Measurements from ENCODE around the gene KLC1.

The KLC1 gene

GRCh38 chr14:103727313-103727980, 98.4 kb downstream of the KLC1 start:
- ATAC-seq (replicated peaks) (no peak), DNase-seq (no peak)
- no peaks in the 10 kb centered on the region for H3K4me1 Mint-ChIP-seq
- H3K9me3 Mint-ChIP-seq = no peaks in the 10 kb centered on the region
- H3K27ac Mint-ChIP-seq = no peak overlapping the region
- peaks cover 21 to 28% of the 10 kb centered on the region in 2 donors for H3K36me3 Mint-ChIP-seq
- no peaks in the 10 kb centered on the region for H3K27me3 Mint-ChIP-seq
- H3K4me3 Mint-ChIP-seq = no peak overlapping the region

- ATAC-seq (replicated peaks) (no peak), DNase-seq (no peak)
- no peak overlapping the region for H3K4me3 Mint-ChIP-seq
- H3K4me1 Mint-ChIP-seq = no peaks in the 10 kb centered on the region
- peaks cover 23 to 34% of the 10 kb centered on the region in 2 donors for H3K36me3 Mint-ChIP-seq
- H3K27me3 Mint-ChIP-seq = no peaks in the 10 kb centered on the region
- H3K27ac Mint-ChIP-seq = no peak overlapping the region
- H3K9me3 Mint-ChIP-seq = no peaks in the 10 kb centered on the region
Observed at GRCh38 chr14:103728141-103728540, 99.1 kb downstream of the KLC1 start.

GRCh38 chr14:103728721-103729120, 99.7 kb downstream of the KLC1 start:
- no peak overlapping the region for H3K4me3 Mint-ChIP-seq
- no peak for ATAC-seq (replicated peaks)
- H3K27ac Mint-ChIP-seq = no peak overlapping the region

GRCh38 chr14:103729496-103730448, 100.8 kb downstream of the KLC1 start:
- no peak for ATAC-seq (replicated peaks)
- no peak for DNase-seq
- H3K9me3 Mint-ChIP-seq = no peaks in the 10 kb centered on the region
- H3K4me1 Mint-ChIP-seq = no peaks in the 10 kb centered on the region
- H3K36me3 Mint-ChIP-seq = peaks cover 27 to 38% of the 10 kb centered on the region in 2 donors
- no peaks in the 10 kb centered on the region for H3K27me3 Mint-ChIP-seq
- no peak overlapping the region for H3K27ac Mint-ChIP-seq
- H3K4me3 Mint-ChIP-seq = no peak overlapping the region

More at GRCh38 chr14:103728721-103729120, 99.7 kb downstream of the KLC1 start:
- no peaks in the 10 kb centered on the region for H3K4me1 Mint-ChIP-seq
- H3K36me3 Mint-ChIP-seq = peaks cover 23 to 34% of the 10 kb centered on the region in 2 donors
- DNase-seq = no peak
- no peaks in the 10 kb centered on the region for H3K27me3 Mint-ChIP-seq
- H3K9me3 Mint-ChIP-seq = no peaks in the 10 kb centered on the region

GRCh38 chr14:103730490-103731035, 101.6 kb downstream of the KLC1 start:
- ATAC-seq (replicated peaks) (no peak), DNase-seq (no peak)
- Mint-ChIP-seq H3K4me1 (no peaks in the 10 kb centered on the region), H3K9me3 (no peaks in the 10 kb centered on the region), H3K27me3 (no peaks in the 10 kb centered on the region), H3K36me3 (peaks cover 27 to 39% of the 10 kb centered on the region in 2 donors), H3K27ac (no peak overlapping the region), H3K4me3 (no peak overlapping the region)

GRCh38 chr14:103731481-103731880, 102.5 kb downstream of the KLC1 start:
- Mint-ChIP-seq H3K4me1 (no peaks in the 10 kb centered on the region), H3K36me3 (peaks cover 27 to 38% of the 10 kb centered on the region in 2 donors), H3K27ac (no peak overlapping the region), H3K4me3 (no peak overlapping the region), H3K27me3 (no peaks in the 10 kb centered on the region), H3K9me3 (no peaks in the 10 kb centered on the region)
- ATAC-seq (replicated peaks) (no peak), DNase-seq (no peak)

GRCh38 chr14:103731916-103732867, 103.2 kb downstream of the KLC1 start:
- Mint-ChIP-seq H3K9me3 (no peaks in the 10 kb centered on the region), H3K4me1 (no peaks in the 10 kb centered on the region), H3K27me3 (no peaks in the 10 kb centered on the region), H3K27ac (peak overlapping the region; percentile 60), H3K4me3 (no peak overlapping the region), H3K36me3 (peaks cover 27 to 36% of the 10 kb centered on the region in 2 donors)
- ATAC-seq (replicated peaks) (no peak), DNase-seq (no peak)

GRCh38 chr14:103732868-103733620, 104.0 kb downstream of the KLC1 start:
- Mint-ChIP-seq H3K9me3 (no peaks in the 10 kb centered on the region), H3K27ac (peak overlapping the region; percentile 60)

GRCh38 chr14:103733651-103734050, 104.6 kb downstream of the KLC1 start:
- no peak for DNase-seq
- no peak for ATAC-seq (replicated peaks)
- Mint-ChIP-seq H3K36me3 (peaks cover 32 to 44% of the 10 kb centered on the region in 2 donors), H3K4me3 (no peak overlapping the region), H3K27ac (no peak overlapping the region), H3K4me1 (no peaks in the 10 kb centered on the region), H3K27me3 (no peaks in the 10 kb centered on the region), H3K9me3 (no peaks in the 10 kb centered on the region)

More at GRCh38 chr14:103732868-103733620, 104.0 kb downstream of the KLC1 start:
- ATAC-seq (replicated peaks) (no peak), DNase-seq (no peak)
- H3K27me3 Mint-ChIP-seq = no peaks in the 10 kb centered on the region
- no peak overlapping the region for H3K4me3 Mint-ChIP-seq
- no peaks in the 10 kb centered on the region for H3K4me1 Mint-ChIP-seq
- H3K36me3 Mint-ChIP-seq = peaks cover 32 to 41% of the 10 kb centered on the region in 2 donors

- Mint-ChIP-seq H3K27me3 (no peaks in the 10 kb centered on the region), H3K4me1 (no peaks in the 10 kb centered on the region), H3K36me3 (peaks cover 28 to 39% of the 10 kb centered on the region in 2 donors), H3K4me3 (no peak overlapping the region), H3K9me3 (no peaks in the 10 kb centered on the region), H3K27ac (peak overlapping the region; percentile 17)
- ATAC-seq (replicated peaks) (no peak), DNase-seq (no peak)
Observed at GRCh38 chr14:103734081-103734888, 105.3 kb downstream of the KLC1 start.

GRCh38 chr14:103735022-103735421, 106.0 kb downstream of the KLC1 start:
- no peak for ATAC-seq (replicated peaks)
- Mint-ChIP-seq H3K9me3 (no peaks in the 10 kb centered on the region), H3K27me3 (no peaks in the 10 kb centered on the region), H3K27ac (peak overlapping the region; percentile 76), H3K36me3 (peaks cover 29 to 38% of the 10 kb centered on the region in 2 donors), H3K4me1 (no peaks in the 10 kb centered on the region), H3K4me3 (no peak overlapping the region)
- no peak for DNase-seq

- H3K27ac Mint-ChIP-seq = no peak overlapping the region
- H3K4me3 Mint-ChIP-seq = no peak overlapping the region
- H3K9me3 Mint-ChIP-seq = no peaks in the 10 kb centered on the region
- no peak for ATAC-seq (replicated peaks)
- H3K36me3 Mint-ChIP-seq = peaks cover 27 to 36% of the 10 kb centered on the region in 2 donors
- no peaks in the 10 kb centered on the region for H3K27me3 Mint-ChIP-seq
- DNase-seq = no peak
- no peaks in the 10 kb centered on the region for H3K4me1 Mint-ChIP-seq
Observed at GRCh38 chr14:103735439-103735814, 106.4 kb downstream of the KLC1 start.
